ENCODE measurements around the gene NLGN4Y.

The NLGN4Y gene

GRCh38 chrY:14822201-14822600 lies 297.9 kb downstream of the NLGN4Y start:
- no peak for DNase-seq (ENCODE audit: low spot score)
- ChIA-PET CTCF (no interaction called here), POLR2A (ENCODE audit: low non-redundant PET) (no interaction called here)
- no peak overlapping the region for H3K27ac ChIP-seq
- TF ChIP-seq CTCF (conservative IDR thresholded peaks at IDR 0.05; ENCODE audit: low read depth) = no peak

GRCh38 chrY:14822906-14823305 lies 298.6 kb downstream of the NLGN4Y start:
- ChIA-PET POLR2A (ENCODE audit: low non-redundant PET) (no interaction called here), CTCF (no interaction called here)
- DNase-seq (ENCODE audit: low spot score) = no peak

GRCh38 chrY:14824583-14824982 lies 300.3 kb downstream of the NLGN4Y start:
- ChIA-PET CTCF (no interaction called here), POLR2A (ENCODE audit: low non-redundant PET) (no interaction called here)
- no peak for DNase-seq (ENCODE audit: low spot score)
- no peak overlapping the region for H3K27ac ChIP-seq
- TF ChIP-seq CTCF (conservative IDR thresholded peaks at IDR 0.05; ENCODE audit: low read depth) = no peak

More at GRCh38 chrY:14822906-14823305, 298.6 kb downstream of the NLGN4Y start:
- no peak for TF ChIP-seq CTCF (conservative IDR thresholded peaks at IDR 0.05; ENCODE audit: low read depth)
- no peak overlapping the region for H3K27ac ChIP-seq

- no peak for DNase-seq (ENCODE audit: low spot score)
- TF ChIP-seq CTCF (conservative IDR thresholded peaks at IDR 0.05; ENCODE audit: low read depth) = no peak
- H3K27ac ChIP-seq = no peak overlapping the region
Measured at GRCh38 chrY:14825728-14826127, 301.4 kb downstream of the NLGN4Y start.

GRCh38 chrY:14828531-14828930 lies 304.2 kb downstream of the NLGN4Y start:
- TF ChIP-seq CTCF (conservative IDR thresholded peaks at IDR 0.05; ENCODE audit: low read depth) = no peak
- POLR2A ChIA-PET (ENCODE audit: low non-redundant PET) = no interaction called here
- no peak for DNase-seq (ENCODE audit: low spot score)
- CTCF ChIA-PET = no interaction called here
- H3K27ac ChIP-seq = no peak overlapping the region

More at GRCh38 chrY:14825728-14826127, 301.4 kb downstream of the NLGN4Y start:
- ChIA-PET POLR2A (ENCODE audit: low non-redundant PET) (no interaction called here), CTCF (no interaction called here)

- TF ChIP-seq CTCF (conservative IDR thresholded peaks at IDR 0.05; ENCODE audit: low read depth) = no peak
- H3K27ac ChIP-seq = no peak overlapping the region
- ChIA-PET CTCF (no interaction called here), POLR2A (ENCODE audit: low non-redundant PET) (no interaction called here)
- no peak for DNase-seq (ENCODE audit: low spot score)
Measured at GRCh38 chrY:14829366-14829885, 305.1 kb downstream of the NLGN4Y start.
